Mammary epithelial cell (primary cell): ENCODE data around the gene AUTS2.

ENCODE experiments used
- EZH2 ChIP-seq: IDR thresholded peaks from 2 replicates; pipeline ENCODE4 v1.6.1; 2012; ENCODE audit warnings: low read length, inconsistent platforms, borderline replicate concordance
- TF ChIP-seq, protein P1 (sequence below), 2 donors: IDR thresholded peaks in 1 of 2; conservative IDR thresholded peaks in 1 of 2; 2 replicates each; pipeline ENCODE4 v1.5.1; 2011 to 2012; ENCODE audit warnings: inconsistent platforms in 2 of 2, low read length in 2 of 2, mild to moderate bottlenecking in 2 of 2, control low read depth in 1 of 2, low read depth in 1 of 2; ENCODE audit not compliant: insufficient read depth in 1 of 2; ENCODE audit errors: extremely low read depth in 1 of 2

GRCh38 chr7:70797109-70797514, 1198.8 kb downstream of the AUTS2 start:
- TF ChIP-seq, protein P1, sequence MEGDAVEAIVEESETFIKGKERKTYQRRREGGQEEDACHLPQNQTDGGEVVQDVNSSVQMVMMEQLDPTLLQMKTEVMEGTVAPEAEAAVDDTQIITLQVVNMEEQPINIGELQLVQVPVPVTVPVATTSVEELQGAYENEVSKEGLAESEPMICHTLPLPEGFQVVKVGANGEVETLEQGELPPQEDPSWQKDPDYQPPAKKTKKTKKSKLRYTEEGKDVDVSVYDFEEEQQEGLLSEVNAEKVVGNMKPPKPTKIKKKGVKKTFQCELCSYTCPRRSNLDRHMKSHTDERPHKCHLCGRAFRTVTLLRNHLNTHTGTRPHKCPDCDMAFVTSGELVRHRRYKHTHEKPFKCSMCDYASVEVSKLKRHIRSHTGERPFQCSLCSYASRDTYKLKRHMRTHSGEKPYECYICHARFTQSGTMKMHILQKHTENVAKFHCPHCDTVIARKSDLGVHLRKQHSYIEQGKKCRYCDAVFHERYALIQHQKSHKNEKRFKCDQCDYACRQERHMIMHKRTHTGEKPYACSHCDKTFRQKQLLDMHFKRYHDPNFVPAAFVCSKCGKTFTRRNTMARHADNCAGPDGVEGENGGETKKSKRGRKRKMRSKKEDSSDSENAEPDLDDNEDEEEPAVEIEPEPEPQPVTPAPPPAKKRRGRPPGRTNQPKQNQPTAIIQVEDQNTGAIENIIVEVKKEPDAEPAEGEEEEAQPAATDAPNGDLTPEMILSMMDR (conservative IDR thresholded peaks at IDR 0.05 in 1 of 2, IDR thresholded peaks at IDR 0.05 in 1 of 2; ENCODE audit: extremely low read depth in 1 of 2, insufficient read depth in 1 of 2, low read depth in 1 of 2, low read length in 2 of 2) = no peak
- TF ChIP-seq EZH2 = no peak
